OCI-LY1 (cell line): ENCODE measurements around the gene EIPR1.
"Not testable (repeated sequence)": the region's sequence is repeated elsewhere in the genome, so short reads cannot be mapped to it uniquely, and the experiment has no call there.

Experiments used
- CTCF ChIP-seq: fragments of 200-600 bp; sonication (generic), shearing (Covaris generic); IDR thresholded peaks from 2 replicates; pipeline ENCODE4 v1.5.1; 2017; ENCODE audit warnings: mild to moderate bottlenecking, antibody characterized with exemption, low read length, moderate library complexity, mixed read lengths
- EZH2 ChIP-seq: fragments of 200-600 bp; sonication (generic), shearing (Covaris generic); IDR thresholded peaks from 2 replicates; pipeline ENCODE4 v1.8.0; 2017; ENCODE audit warnings: borderline replicate concordance, mixed run types, mild to moderate bottlenecking, antibody characterized with exemption, low read length, moderate library complexity, mixed read lengths

DNA sequence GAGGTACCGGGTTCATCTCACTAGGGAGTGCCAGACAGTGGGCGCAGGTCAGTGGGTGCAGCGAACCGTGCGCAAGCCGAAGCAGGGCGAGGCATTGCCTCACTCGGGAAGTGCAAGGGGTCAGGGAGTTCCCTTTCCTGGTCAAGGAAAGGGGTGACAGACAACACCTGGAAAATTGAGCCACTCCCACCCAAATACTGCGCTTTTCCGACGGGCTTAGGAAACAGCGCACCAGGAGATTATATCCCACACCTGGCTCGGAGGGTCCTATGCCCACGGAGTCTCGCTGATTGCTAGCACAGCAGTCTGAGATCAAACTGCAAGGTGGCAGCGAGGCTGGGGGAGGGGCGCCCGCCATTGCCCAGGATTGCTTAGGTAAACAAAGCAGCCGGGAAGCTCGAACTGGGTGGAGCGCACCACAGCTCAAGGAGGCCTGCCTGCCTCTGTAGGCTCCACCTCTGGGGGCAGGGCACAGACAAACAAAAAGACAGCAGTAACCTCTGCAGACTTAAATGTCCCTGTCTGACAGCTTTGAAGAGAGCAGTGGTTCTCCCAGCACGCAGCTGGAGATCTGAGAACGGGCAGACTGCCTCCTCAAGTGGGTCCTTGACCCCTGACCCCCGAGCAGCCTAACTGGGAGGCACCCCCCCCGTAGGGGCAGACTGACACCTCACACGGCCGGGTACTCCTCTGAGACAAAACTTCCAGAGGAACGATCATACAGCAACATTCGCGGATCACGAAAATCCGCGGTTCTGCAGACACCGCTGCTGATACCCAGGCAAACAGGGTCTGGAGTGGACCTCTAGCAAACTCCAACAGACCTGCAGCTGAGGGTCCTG is 8.1 kb downstream of the EIPR1 start:
- not testable (repeated sequence) for TF ChIP-seq EZH2, CTCF
